Gastroesophageal sphincter (tissue), 4 donors: ENCODE results near the gene SMG6. TPM values are rescaled to one million over a fixed set of nuclear protein-coding genes. Genes with fewer than 3 reads are reported as not detected.

Source experiments
- ATAC-seq: fragments of 150-250 bp; one replicate; pipeline ENCODE4 v1.9.1; 2016; ENCODE audit warnings: mild to moderate bottlenecking, moderate library complexity
- H3K27ac ChIP-seq, 4 donors: fragments of 200-600 bp; sonication (generic) in 3 of 4; 1 replicate in 3 of 4; 2 replicates in 1 of 4; pipeline ENCODE4 v1.5.1; 2016 to 2019
- H3K27me3 ChIP-seq: fragments of 200-600 bp; sonication (generic); one replicate; pipeline ENCODE4 v1.5.1; 2019
- H3K36me3 ChIP-seq, 2 donors: fragments of 200-600 bp; sonication (generic); one replicate each; pipeline ENCODE4 v1.5.1; 2019; ENCODE audit warnings: control low read depth in 1 of 2
- H3K4me1 ChIP-seq, 3 donors: fragments of 200-600 bp; sonication (generic); 1 replicate in 2 of 3; 2 replicates in 1 of 3; pipeline ENCODE4 v1.5.1; 2016 to 2019; ENCODE audit warnings: control low read depth in 2 of 3
- H3K4me3 ChIP-seq, 2 donors: fragments of 200-600 bp; sonication (generic); one replicate each; pipeline ENCODE4 v1.5.1; 2019; ENCODE audit warnings: mild to moderate bottlenecking in 1 of 2, moderate library complexity in 1 of 2
- H3K9me3 ChIP-seq, 3 donors: fragments of 200-600 bp; sonication (generic); one replicate each; pipeline ENCODE4 v1.5.1; 2017 to 2019; ENCODE audit warnings: control low read depth in 2 of 3
- CTCF ChIP-seq, 4 experiments: fragments of 200-600 bp in 2 of 4; fragments of 450-650 bp in 2 of 4; sonication (generic) in 1 of 4; IDR thresholded peaks; one replicate each; pipeline ENCODE4 v1.5.1; 2017 to 2019; ENCODE audit warnings: antibody characterized with exemption in 4 of 4, mild to moderate bottlenecking in 2 of 4, moderate library complexity in 2 of 4
- EP300 ChIP-seq: sonication (generic); formaldehyde crosslinking; IDR thresholded peaks from one replicate; pipeline ENCODE4 v1.6.1; 2017; ENCODE audit warnings: antibody characterized with exemption, mild to moderate bottlenecking
- POLR2A ChIP-seq, 2 donors: fragments of 450-650 bp; IDR thresholded peaks; one replicate each; pipeline ENCODE4 v1.6.1; 2017; ENCODE audit warnings: antibody characterized with exemption in 2 of 2, mild to moderate bottlenecking in 2 of 2, moderate library complexity in 1 of 2
- POLR2AphosphoS5 ChIP-seq: sonication (generic); formaldehyde crosslinking; IDR thresholded peaks from one replicate; pipeline ENCODE4 v1.6.1; 2017; ENCODE audit warnings: antibody characterized with exemption
- WGBS, 2 donors: methylation state at CpG; one replicate each; pipeline ENCODE4 v1.1.5; 2018; ENCODE audit warnings: low coverage in 1 of 2; 5-methylcytosine and 5-hydroxymethylcytosine counted together
- total RNA-seq, 4 donors: library from RNA; depleted of rRNA; stranded (reverse); fragments of >200 nt; gene quantifications; one replicate each; pipeline ENCODE4 v1.1.0, GENCODE V29; 2016

The SMG6 gene
- total RNA-seq, 4 donors from 2014 or later: 27.2 to 75.5 (median 43.9) TPM

- H3K9me3 ChIP-seq: no peaks in the 10 kb centered on the region
- H3K4me1 ChIP-seq: peaks cover 0 to 51% (median 15%) of the 10 kb centered on the region in 3 donors
- peaks cover 39% of the 10 kb centered on the region for H3K27me3 ChIP-seq
- H3K27ac ChIP-seq: peak overlapping the region in 3 of 4 donors; percentile 72 to 84 (median 82)
- H3K36me3 ChIP-seq: peaks cover 0 to 22% of the 10 kb centered on the region in 2 donors
- H3K4me3 ChIP-seq: peak overlapping the region; percentile 88 to 98
- TF ChIP-seq CTCF (IDR thresholded peaks at IDR 0.05) (peak in 3 of 4 experiments; percentile 28 to 49 (median 37)), POLR2AphosphoS5 (no peak)
- ATAC-seq: no peak
- WGBS, 2 donors: 0 to 40% methylated on average over 1 to 3 of the region's 10 CpGs
Measured at GRCh38 chr17:2030779-2031163, 272.8 kb downstream of the SMG6 start.

DNA sequence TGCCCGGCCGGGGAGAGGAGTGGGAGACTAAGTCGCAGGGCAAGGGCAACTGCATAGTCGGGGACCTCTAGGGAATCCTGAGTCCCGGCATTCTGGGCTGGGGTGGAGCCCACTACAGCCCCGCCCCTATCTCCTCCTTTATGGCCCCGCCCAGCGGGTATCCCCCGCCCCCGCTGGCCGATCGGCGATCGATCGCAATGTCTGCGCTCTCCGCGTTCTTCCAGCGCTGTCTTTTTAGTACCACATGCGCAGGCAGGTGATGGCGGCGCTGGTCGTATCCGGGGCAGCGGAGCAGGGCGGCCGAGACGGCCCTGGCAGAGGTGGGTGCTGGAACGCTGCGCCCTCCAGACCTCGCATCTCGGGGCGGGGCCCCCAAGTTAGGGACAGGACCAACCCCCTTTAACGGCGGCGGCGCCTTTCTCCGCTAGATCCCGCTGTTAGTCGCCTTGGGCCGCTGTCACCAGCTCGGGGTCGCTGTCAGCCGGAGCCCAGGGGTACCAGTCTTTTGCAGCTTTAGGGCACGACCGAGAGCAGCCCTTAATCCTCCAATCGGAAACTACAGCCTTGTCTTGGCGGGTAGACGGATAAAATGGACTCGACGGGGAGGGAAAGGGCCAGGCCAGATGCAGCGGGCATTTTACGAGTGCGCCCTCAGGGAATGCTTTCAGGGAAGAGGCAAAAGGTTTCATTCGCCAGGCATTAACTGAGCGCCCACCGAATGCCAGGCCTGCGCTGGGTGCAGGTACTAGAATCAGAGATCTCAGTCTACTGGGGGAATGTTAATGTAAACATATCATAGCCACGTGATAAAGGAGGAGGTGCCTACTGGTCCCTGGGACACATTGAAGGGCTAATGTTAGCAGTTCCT, 273.4 kb downstream of the SMG6 start, which contains the start of gene DPH1:
DPH1 (plus strand) TSS at position 243 of the 868 bp plus-strand sequence; CDS start at position 260, 17 bp downstream.
- peaks cover 0 to 58% (median 20%) of the 10 kb centered on the region in 3 donors for H3K4me1 ChIP-seq
- peak; percentile 48 to 54 for TF ChIP-seq POLR2A (IDR thresholded peaks at IDR 0.05)
- no peak for TF ChIP-seq CTCF (IDR thresholded peaks at IDR 0.05)
- peak; percentile 78 for TF ChIP-seq POLR2AphosphoS5
- TF ChIP-seq EP300: no peak
- peaks cover 45% of the 10 kb centered on the region for H3K27me3 ChIP-seq
- H3K27ac ChIP-seq: peak within 1 kb of the TSS; percentile 17 to 84 (median 77)
- WGBS, 2 donors: 0% methylated on average over 4 of the region's 59 CpGs; no CpG with 5 or more reads in 1 of the 2 donors
- H3K36me3 ChIP-seq: peaks cover 0 to 15% of the 10 kb centered on the region in 2 donors
- peak within 1 kb of the TSS; percentile 88 to 98 for H3K4me3 ChIP-seq
- H3K9me3 ChIP-seq: no peaks in the 10 kb centered on the region
- peak; percentile 86 for ATAC-seq

DNA sequence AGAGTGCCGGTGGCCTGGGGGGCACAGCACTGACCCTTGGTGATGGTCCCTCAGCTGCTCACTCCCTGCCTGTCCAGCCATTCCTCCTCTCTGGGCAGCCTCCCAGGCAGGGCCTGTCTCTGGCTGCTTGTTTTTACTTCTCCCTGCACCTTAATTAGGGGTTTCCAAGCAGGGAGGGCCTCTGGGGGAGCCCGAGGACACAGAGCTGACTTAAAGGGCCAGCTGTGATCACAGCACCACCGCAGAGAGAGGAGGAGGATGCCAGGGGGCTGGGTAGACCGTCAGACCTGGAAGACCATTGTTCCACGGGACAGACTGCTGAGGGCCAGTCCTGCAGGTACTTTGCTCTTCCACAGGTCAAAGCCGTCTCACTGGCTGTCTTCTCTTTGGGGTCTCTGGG, 274.8 kb downstream of the SMG6 start:
- Histone ChIP-seq H3K36me3 (peaks cover 0 to 5% of the 10 kb centered on the region in 2 donors), H3K4me3 (no peak overlapping the region), H3K4me1 (peaks cover 0 to 66% (median 34%) of the 10 kb centered on the region in 3 donors), H3K27me3 (peaks cover 59% of the 10 kb centered on the region), H3K9me3 (no peaks in the 10 kb centered on the region), H3K27ac (no peak overlapping the region)
- ATAC-seq: no peak
- no peak for TF ChIP-seq EP300
- TF ChIP-seq CTCF (IDR thresholded peaks at IDR 0.05): no peak
- TF ChIP-seq POLR2A (IDR thresholded peaks at IDR 0.05): no peak
- no peak for TF ChIP-seq POLR2AphosphoS5
- no CpG with 5 or more reads among the region's 6 CpGs for WGBS, 2 donors

GRCh38 chr17:2028234-2028614, 275.4 kb downstream of the SMG6 start:
- Histone ChIP-seq H3K4me1 (peaks cover 0 to 66% (median 36%) of the 10 kb centered on the region in 3 donors), H3K27ac (no peak overlapping the region), H3K36me3 (peaks cover 0 to under 1% of the 10 kb centered on the region in 2 donors), H3K4me3 (no peak overlapping the region), H3K9me3 (no peaks in the 10 kb centered on the region), H3K27me3 (peaks cover 64% of the 10 kb centered on the region)
- ATAC-seq: no peak
- no peak for TF ChIP-seq POLR2A (IDR thresholded peaks at IDR 0.05)
- no peak for TF ChIP-seq EP300
- no peak for TF ChIP-seq POLR2AphosphoS5
- TF ChIP-seq CTCF (IDR thresholded peaks at IDR 0.05): no peak
- 80% methylated on average over 1 of the region's 5 CpGs; no CpG with 5 or more reads in 1 of the 2 donors for WGBS, 2 donors
